Umbilical cord (tissue), 2 donors: ENCODE results near the gene R3HDM4. TPM values are rescaled to one million over a fixed set of nuclear protein-coding genes. Genes with fewer than 3 reads are reported as not detected.

Source experiments
- DNase-seq: peaks from one replicate; pipeline ENCODE4 v3.0.0-alpha.2; 2015; ENCODE audit warnings: low spot score
- total RNA-seq: library from RNA; depleted of rRNA; stranded (reverse); fragments of >200 nt; gene quantifications from one replicate; pipeline ENCODE4 v1.2.3, GENCODE V29; 2014; ENCODE audit warnings: low replicate concordance; ENCODE audit not compliant: insufficient read depth

R3HDM4 gene
- total RNA-seq, 1 donor from 2014 or later: 44.3 TPM

DNA sequence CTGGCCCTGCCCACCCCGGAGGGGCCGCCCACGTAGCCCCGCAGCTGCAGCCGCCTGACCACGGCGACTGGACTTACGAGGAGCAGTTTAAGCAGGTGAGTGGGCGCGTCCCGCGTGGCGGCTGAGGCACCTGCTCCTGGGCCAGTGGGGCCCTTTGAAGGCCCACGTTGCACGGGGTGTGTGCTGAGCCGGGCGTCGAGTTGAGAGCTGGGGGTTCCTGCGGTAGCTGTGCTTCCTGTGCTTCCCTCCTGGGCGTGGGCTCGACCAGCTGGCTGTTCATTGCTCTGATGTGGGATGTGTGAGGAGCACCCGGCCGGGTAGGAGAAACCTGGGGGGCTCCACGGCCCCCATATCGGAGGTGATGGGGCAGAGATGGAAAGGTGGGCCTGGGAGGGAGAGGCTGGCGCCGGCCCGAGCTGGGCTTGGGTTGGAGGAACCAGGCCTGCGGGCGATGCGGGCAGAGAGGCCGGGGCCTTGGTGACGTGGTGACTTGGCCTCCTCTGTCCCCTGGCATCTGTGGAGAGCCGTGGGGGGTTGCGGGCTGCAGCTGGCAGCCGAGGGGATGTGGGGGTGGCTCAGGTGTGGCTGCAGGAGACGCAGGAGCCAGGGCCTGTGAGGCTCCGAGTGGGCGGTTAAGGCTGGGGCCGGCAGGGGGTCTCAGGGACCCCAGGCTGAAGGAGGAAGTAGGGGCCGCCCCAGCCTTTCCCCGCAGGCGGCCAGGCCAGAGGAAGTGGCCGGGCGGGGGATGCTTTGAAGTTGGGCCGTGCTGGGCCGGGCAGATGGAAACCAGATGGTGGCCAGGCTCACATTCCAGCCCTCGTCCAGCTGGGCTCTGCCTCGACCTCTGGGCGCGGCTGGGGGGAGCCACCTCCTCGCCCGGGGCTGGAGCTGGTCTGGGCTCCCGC, 19.9 kb upstream of the R3HDM4 start:
- DNase-seq: peak; percentile 91

DNA sequence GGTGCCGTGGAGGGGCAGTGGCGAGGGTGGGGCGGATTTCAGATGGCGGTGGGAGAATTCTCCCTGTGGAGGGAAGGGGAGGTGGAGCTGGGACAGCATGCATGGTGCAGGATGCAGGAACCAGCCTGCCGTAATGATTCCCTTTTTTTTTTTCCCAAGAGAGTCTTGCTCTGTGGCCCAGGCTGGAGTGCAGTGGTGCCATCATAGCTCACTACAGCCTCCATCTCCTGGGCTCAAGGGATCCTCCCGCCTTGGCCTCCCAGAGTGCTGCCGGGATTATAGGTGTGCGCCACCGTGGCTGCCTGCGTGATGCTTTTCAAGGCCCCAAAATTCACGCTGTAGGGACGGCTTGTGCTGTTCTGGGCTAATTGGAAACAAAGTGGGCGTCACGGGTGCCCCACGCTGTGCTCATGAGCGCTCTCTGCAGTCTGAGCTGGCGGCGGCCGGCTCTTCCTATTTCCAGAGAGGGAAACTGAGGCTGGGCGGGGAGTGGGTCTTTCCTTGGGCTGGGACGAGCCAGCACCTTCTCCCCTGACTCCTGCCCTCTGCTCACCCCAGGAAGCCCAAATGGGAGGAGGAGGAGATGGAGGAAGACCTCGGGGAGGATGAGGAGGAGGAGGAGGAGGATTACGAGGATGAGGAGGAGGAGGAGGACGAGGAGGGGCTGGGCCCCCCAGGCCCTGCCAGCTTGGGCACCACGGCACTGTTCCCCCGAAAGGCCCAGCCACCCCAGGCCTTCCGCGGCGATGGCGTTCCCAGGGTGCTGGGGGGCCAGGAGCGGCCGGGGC, 19.0 kb upstream of the R3HDM4 start:
- no peak for DNase-seq

DNA sequence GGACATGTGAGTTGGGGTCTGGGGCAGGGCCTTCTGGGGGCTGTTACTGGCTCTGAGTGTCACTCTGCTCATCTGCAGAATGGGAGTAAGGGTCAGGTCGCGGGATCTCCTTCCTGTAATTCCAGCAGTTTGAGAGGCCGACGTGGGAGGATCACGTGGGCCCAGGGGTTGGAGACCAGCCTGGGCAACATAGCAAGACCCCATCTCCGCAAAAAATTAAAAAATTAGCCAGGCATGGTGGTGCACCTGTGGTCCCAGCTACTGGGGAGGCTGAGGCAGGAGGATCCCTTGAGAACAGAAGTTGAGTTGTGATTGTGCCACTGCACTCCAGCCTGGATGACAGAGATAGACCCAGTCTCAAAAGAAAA, 16.9 kb upstream of the R3HDM4 start:
- DNase-seq: no peak

DNA sequence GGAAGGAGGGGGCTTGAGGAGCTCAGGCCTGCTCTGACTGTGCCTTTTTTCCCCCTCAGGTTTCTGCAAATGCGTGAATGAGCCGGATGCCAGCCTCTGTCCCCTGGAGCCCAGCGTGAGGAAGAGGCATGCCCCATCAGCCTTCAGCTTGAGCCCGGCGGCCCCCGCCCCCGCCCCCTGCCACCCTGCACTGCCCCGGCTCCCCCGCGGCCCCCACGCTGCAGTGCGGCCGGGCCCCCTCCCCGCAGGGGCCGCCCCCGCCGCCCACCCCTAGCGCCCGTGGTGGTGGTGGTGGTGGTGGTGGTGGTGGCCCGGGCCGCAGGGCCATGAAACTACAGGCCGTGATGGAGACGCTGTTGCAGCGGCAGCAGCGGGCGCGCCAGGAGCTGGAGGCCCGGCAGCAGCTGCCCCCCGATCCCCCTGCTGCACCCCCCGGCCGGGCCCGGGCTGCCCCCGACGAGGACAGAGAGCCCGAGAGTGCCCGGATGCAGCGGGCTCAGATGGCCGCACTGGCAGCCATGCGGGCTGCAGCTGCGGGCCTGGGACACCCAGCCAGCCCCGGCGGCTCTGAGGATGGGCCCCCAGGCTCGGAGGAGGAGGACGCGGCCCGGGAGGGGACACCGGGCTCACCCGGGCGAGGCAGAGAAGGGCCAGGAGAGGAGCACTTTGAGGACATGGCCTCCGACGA, 16.3 kb upstream of the R3HDM4 start:
- DNase-seq: no peak

DNA sequence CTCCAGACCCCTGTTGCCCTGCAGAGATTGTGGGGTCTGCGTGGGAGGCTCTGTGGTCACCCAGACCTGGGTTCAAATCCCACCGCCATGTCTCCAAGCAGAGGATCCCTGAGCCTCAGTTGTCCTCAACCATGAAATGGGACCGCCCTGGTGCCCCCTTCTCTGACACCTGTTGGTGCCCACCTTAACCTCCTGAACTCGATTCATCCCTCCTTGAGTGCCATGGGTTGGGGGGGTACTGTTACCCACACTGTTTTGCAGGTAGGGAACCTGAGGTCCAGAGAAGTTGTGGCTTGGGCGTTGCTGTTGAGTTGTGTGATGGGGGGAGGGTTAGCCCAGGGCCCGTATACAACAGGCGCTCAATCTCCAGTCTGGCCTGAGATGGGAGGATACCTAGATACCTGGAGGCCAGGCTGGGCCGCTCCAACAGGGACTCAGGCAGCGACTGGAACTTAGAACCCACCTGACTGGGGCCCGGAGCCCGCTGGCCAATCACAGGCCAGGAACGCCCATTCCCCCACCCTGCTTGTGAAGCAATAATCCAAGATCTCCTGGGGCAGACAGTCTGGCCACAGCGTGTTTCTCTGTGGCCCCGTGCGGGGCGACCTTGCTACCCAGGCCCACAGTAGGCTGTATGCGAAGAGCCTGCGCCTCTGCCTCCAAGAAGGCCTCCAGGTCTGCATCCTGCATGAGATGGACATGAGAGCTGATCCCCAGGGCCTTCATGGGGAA, 15.6 kb upstream of the R3HDM4 start:
- no peak for DNase-seq

DNA sequence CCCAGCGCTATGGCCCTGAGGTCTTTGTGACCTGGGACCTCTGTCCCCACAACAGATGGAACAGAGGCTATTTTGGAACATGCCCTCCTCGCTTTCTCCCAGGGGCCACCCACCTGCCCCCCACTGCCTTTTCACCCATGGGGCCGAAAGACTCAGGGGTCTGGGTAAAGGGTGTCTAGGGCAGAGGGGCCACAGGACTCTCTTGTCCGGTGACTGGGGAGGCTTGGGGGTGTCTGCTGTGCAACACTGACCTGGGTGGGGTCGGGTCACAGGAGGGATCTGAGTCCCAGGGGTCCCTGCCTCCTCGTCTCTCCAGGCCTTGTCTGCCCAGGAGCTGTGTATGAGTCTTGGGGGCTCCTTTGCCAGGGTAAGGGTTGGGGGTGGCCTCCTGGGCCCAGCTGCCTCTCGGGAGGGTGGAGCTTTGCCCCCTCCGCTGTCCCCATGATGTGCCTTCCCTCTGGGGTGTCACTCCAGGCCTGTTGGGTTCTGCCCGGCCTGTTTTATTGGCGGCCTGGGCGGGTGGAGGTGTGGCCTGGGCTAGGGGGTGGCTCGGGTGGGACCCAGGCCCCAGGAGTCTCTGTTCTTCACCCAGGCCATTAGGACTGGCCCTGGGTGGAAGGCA, 14.9 kb upstream of the R3HDM4 start:
- no peak for DNase-seq

- DNase-seq: no peak
Measured at GRCh38 chr19:927351-927779, 14.3 kb upstream of the R3HDM4 start.

DNA sequence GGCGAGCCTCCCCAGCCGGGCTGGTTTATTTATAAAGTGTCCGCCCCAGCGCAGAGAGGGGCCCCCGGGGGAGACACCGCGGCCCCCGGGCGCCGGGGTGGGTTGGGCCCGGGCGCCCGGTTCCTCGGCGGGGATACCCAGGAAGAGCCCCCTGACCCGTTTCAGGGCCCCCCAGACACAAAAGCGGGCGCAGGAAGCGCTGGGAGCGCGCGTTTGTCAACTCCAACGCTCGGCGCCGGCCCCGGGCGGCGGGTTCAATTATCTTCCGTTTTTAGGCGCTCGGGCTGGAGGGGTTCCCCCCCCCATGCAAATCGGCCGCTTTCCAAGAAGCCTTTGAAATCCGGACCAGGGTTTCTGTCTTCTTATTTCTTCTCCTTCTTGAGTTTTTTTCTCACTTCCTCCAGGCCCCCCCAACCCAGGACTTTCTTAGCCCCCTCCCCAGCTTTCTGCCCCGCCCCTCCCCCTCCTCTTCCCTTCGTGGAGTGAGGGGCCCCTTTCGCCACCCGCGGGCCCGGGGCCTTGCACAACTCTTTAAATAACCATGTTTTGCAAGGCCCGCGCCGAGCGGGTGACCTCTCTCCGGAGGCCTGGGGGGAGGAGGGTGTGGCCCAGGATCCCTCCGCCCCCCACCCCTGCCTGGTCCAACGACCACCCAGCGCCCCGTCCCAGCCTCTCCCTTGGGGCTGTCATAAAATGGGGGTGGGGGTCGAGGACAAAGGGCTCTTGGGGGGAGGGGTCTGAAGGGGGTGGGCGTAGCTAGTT, 13.8 kb upstream of the R3HDM4 start:
- DNase-seq: peak; percentile 55

DNA sequence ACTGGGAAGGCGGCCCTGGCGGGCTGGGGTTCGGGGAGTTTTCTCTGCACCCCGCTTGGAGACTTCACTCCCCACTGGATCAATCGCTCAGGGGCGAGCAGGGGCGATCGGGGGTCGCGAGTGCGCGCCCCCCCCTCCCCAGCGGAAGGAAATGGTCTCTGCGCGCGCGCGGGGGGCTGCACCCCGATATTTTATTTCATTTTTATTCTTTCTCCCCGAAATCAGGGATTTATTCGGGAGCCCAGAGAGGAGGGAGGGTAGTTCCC, 13.2 kb upstream of the R3HDM4 start:
- DNase-seq: no peak

- DNase-seq: peak; percentile 90
Measured at GRCh38 chr19:925526-926322, 12.7 kb upstream of the R3HDM4 start, which contains the start of gene ARID3A. ARID3A (plus strand) TSS chr19:926035; CDS start chr19:929529, 3,494 bp downstream.

DNA sequence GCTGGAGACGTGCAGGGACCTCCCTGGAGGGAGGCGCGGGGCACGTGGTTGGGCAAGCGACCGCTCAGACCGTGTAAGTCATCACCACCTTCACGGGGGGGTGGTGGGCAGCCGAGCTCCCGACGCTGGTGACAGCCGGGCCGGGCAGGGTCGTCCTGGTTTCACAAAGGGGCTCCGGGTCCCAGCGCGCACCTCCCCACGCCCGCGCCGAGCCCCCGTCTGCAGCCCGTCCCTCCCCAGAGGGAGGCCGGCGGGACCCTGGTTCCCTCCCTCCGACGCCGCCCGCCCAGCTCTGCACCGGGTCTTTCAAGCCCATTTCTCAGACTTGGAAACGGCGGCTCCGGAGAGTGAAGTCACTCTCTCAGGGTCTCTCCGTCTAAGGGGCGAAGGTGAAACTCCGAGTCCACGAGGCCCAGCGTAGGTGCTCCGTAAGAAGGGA, 12.1 kb upstream of the R3HDM4 start:
- DNase-seq: no peak

DNA sequence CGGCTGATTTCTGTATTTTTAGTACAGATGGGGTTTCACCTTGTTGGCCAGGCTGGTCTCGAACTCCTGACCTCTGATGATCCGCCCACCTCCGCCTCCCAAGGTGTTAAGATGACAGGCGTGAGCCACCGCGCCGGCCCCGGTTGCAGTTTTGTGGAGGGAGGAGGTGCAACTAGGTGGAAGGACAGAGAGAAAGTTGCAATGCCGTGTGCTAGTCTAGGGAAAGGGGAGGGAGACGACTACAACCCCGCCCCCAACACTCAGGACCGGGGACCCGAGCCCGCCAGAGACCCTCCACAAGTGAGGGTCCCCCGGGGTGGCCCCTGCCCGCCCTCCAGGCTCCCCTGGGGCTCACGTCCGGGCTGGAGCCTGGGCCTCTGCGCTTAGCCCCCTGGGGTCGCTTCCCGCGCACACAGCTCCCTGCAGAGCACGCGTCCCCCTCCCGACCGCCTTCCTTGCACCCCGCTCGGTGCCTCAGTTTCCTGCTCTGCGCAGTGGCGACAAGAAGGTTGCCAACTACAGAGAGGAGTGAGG, 11.6 kb upstream of the R3HDM4 start:
- no peak for DNase-seq

- no peak for DNase-seq
Measured at GRCh38 chr19:920051-920864, 7.2 kb upstream of the R3HDM4 start.

GRCh38 chr19:919199-920050, 6.4 kb upstream of the R3HDM4 start:
- no peak for DNase-seq

DNA sequence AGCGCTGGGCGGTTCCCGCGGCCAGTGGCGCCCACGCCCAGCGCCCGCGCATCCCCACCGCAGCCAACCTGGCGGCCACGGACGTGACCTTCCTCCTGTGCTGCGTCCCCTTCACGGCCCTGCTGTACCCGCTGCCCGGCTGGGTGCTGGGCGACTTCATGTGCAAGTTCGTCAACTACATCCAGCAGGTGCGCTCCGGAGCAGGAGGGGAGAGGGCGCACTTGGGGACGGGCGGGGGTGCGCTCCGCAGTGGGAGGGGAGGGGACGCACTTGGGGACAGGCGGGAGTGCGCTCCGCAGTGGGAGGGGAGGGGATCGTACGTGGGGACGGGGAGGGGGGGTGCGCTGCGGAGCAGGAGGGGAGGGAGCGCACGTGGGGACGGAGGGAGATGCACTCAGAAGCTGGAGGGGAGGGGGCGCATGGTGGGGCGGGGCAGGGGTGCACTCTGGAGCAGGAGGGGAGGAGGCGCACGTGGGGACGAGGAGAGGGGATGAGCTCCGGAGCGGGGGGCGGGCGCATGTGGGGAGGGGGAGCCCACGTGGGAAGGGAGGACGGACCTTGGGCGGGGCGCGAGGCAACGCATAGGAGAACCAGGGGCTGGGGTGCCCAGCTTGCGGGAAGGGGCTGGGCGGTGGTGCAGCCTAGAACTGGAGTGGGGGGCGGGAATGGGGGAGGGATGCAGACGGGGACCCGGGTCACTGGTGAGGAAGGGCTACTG, 5.6 kb upstream of the R3HDM4 start:
- DNase-seq: no peak

DNA sequence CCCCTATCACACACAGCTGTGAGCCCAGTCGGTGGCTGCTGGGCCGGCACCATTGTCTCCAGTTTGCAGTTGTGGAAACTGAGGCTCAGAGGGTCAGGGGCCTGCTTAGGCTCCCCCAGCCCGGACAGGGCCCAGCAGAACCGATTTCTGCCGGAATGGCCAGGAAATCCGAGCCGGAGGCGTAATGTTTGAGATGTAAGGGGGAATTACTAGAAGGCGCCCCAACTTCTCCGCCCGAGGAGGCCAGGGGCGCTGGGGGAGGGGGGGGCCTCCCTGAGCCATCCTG, 5.1 kb upstream of the R3HDM4 start:
- no peak for DNase-seq
